SW480 (cell line): ENCODE measurements around the gene CYRIA.

ENCODE experiments used
- DNase-seq: peaks from one replicate; pipeline ENCODE4 v3.0.0-alpha.2; 2016; ENCODE audit warnings: low spot score

CYRIA gene

GRCh38 chr2:16650287-16651249 lies 15.1 kb downstream of the CYRIA start:
- DNase-seq = peak; percentile 63

GRCh38 chr2:16649353-16650286 lies 16.0 kb downstream of the CYRIA start:
- DNase-seq = no peak

DNA sequence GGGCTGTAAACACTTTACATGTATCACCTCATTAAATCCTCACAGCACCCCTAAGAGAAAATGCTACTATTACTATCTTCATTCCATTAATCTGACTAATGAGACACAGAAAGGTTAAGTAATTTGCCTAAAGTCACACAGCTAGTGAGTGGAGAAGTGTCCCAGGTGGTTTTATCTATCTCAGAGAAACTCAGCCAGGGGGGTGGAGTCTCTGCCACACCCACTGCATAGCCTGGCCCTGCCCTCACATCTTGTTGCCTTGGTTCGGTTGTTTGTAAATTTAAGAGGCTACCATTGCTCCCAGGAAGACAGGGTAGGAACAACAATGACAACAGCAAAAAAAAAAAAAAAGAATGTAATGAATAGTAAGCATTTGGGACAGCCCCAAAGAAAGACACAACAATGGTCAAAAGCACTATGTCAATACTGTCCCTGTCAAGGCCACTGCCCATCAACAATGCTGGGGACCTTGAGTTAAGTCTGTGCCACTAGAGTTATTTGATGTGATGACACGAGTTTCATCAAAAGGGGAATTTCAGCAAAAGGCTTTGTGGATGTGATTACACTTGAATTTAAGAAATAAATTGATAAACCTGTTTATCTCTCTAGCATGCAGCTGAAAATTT lies 17.5 kb downstream of the CYRIA start:
- no peak for DNase-seq

DNA sequence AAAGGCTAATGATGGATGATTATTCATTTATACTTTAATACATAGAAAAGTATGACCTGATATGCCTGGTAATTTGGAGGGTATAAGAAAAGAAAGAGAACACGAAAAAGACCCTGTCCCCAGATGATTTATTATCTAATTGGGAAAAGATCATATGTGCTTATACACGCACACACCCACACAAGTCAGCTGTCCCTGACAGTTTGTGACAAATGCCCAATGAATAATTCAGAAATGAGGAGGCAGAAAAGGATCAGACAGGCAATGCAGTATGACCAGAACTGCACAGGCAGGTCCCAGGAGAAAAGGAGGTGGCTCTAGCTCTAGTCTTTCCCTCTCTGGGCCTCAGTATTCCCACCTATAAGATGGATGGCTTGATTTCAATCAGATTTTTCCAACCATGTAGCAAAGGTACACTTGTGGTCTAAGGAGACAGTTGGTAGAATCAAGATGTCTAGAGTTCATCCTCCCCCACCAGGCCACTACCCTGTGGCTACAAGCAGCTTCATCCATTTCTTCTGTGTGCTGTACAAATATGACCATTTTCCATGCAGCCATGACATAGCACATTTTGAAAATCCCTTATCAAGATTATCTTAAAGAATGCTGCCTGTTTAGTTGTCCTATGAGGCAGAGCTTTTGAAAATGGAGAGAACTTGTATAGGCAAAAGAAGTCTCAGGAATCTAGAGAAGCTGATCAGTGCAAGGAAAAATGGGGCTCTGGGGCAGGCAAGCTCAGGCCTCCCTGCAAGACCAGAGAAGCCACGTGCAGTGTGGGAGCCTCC lies 19.7 kb downstream of the CYRIA start:
- no peak for DNase-seq

DNA sequence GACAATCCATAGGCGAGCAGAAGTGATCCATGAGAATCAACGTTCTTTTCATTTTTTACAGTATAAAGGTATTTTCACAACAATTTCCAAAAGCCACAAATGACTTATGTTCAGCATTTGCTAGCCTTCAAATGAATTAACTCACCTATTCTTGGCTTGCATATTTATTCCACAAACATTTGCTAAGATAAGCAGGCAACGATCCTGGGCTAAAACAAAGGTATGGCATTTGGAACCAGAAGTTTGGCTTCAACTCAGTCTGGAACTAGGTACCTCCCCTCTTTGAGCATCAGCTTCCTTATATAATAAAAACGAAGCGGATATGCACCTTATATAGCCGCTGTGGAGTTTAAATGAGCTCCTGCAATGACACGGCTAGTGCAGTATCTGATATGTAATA lies 20.5 kb downstream of the CYRIA start:
- DNase-seq = no peak

GRCh38 chr2:16644221-16644925 lies 21.3 kb downstream of the CYRIA start:
- DNase-seq = no peak

- DNase-seq = no peak
Measured at GRCh38 chr2:16643099-16643498, 22.5 kb downstream of the CYRIA start.

- no peak for DNase-seq
Measured at GRCh38 chr2:16642088-16642487, 23.5 kb downstream of the CYRIA start.

DNA sequence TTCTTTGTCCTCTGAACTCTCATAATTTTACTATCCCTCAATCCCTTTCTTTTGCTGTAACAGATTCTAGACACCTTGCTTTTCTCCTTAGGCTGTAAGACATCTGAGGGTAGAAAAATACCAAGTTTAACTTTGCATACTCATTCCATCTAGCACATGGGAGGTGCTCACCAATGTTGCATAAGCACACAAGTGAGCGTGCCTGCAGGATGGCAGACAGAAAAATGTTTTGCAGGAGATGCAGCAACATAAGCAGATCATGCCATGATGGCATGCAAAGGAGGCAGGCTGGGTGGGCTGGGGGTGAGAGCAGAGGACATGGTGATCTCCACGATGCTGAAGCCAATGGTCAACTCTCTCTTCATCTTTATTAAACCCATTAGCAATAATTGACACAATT lies 24.1 kb downstream of the CYRIA start:
- DNase-seq = no peak

GRCh38 chr2:16640867-16641266 lies 24.8 kb downstream of the CYRIA start:
- no peak for DNase-seq

GRCh38 chr2:16640001-16640700 lies 25.5 kb downstream of the CYRIA start:
- DNase-seq = no peak

DNA sequence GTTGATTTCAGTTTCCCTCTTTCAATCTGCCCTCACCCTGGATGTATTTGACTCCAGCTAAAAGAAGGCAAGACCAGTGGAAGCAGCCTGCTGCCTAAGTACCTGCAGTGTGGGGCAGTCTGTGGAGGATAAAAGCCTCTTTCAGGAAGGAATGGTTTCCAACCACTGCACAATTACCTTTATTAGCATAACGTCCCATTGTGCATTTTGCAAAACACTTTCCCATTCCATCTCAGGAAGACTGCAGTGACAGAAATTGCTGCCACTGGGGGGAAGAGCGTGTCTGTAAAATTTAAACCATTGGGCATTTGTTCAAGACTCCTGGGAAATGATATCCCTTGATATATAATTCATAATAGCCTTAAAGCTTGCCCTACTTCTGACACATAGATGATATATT lies 26.2 kb downstream of the CYRIA start:
- DNase-seq = peak; percentile 36

- peak; percentile 63 for DNase-seq
Measured at GRCh38 chr2:16638946-16639345, 26.7 kb downstream of the CYRIA start.

GRCh38 chr2:16637304-16637703 lies 28.3 kb downstream of the CYRIA start:
- DNase-seq = no peak

DNA sequence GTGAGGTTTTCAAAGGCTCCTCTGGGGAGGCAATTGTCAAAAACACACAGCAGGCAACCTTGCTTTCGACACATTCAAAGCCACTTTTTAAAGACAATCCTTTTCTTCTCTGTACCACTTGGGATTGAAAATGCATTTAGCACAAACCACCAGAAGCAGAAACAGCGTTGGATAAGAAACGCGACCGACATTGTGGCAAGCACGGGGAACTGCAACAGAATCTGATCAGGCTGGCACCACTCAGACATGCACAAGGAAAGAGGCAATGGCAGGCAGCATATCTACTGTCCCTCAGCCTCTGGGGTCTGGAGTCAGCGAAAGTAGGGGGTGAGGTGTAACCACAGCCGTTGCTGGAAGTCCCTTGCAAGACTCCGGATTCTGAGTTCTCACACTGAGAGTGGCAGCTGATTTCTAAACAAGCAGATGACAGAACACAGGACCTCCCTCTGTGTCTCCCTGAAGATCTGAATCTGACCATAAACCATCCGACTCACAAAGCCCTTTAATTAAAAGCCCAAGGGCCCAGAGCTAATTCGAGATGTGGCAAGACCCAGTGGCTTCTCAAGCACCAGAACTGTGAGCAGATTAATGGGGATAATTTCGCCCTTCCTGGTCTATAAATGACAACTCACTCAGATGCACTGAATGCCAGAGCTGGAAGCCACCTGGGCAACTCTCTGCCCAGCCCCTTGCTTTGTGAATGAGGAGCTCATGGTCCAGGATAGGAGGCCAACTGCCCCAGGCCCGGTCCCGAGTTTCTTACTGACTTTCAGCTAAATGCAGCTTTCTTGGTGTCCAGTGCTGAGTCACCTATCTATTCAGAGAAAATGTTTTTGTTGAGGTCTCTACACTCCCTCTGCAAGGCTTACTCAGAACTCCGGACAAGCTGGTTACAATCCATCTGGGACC lies 29.6 kb downstream of the CYRIA start:
- no peak for DNase-seq

DNA sequence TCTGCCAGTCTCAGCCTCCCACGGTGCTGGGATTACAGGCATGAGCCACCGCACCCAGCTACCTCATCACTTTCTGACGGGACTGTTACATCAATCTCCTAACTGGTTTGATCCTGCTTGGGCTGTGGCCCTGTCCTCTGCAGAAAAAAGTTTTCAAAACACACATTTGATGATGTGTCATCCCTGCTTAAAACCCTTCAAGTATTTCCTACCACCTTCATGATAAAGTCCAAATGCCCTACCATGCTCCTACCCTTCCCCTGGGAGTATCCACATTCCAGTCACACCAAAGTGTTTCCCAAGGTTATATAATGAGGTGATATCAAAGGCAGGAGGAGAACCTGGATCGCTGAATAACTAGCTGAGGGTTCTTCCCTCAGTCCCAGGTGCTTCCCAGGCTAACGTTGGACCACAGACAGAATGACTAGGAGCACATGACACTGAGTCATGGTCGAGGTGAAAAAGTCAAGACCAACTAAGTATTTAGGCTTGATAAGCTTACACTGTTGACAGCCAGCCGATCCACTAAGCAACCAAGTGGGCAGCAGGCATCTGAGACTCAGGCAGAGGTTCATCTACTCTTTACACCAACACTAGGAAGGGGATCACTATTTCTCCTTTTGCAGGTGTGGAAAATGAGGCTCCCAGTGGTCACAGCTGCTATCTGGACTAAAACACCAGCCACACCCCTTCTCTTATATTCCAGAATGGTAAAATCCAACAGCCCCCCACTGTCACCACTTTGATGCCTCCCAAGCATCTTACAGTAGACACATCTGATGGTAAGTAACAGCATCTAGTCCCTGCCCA lies 31.8 kb downstream of the CYRIA start:
- peak; percentile 90 for DNase-seq

DNA sequence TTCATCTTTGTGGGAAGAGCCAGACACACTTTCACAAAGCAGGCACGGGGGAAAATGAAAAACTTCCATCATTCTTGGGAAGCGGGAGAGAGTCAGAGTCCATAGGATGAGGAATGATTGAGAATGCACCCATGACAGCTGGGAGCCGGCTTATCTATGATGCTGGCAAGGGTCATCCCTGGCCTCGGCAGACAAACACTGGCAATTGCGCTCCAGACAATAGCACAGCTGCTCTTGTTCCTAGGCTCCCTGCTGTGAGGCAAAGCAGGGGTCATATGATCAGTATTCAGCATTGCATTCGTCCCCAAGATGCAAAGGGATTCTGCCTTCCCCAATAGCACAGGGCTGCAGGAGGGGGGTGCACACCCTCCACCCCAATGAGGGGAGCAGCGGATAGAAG lies 33.0 kb downstream of the CYRIA start:
- DNase-seq = no peak

DNA sequence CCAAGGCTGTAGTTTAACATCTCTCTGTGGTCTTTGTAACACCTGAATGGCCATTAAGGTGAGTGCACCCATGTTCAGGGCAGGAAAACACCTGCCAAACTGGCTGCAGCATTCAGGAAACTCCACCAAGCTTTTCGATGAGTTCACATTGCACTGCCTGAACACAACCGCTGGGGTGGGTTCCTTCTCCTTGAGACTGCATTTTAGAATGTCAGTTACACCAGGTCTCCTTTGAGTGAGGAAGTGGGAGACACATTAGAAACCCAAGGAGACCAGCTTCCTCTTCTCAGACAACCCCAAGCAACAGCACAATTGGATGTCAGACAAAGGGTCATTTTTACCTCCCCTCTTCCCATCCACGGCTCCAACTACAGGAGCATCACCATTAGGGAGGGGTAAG lies 35.2 kb downstream of the CYRIA start:
- no peak for DNase-seq
